Measurements from ENCODE around the gene DMXL2.

- TF ChIP-seq RAD21 (IDR thresholded peaks at IDR 0.05; ENCODE audit: low read length): no peak
- TF ChIP-seq, protein P1, sequence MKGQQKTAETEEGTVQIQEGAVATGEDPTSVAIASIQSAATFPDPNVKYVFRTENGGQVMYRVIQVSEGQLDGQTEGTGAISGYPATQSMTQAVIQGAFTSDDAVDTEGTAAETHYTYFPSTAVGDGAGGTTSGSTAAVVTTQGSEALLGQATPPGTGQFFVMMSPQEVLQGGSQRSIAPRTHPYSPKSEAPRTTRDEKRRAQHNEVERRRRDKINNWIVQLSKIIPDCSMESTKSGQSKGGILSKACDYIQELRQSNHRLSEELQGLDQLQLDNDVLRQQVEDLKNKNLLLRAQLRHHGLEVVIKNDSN (IDR thresholded peaks at IDR 0.05; ENCODE audit: borderline replicate concordance, low read depth): no peak
- no peak for TF ChIP-seq EZH2phosphoT487 (IDR thresholded peaks at IDR 0.05; ENCODE audit: borderline replicate concordance, low read depth)
- TF ChIP-seq, protein P2, sequence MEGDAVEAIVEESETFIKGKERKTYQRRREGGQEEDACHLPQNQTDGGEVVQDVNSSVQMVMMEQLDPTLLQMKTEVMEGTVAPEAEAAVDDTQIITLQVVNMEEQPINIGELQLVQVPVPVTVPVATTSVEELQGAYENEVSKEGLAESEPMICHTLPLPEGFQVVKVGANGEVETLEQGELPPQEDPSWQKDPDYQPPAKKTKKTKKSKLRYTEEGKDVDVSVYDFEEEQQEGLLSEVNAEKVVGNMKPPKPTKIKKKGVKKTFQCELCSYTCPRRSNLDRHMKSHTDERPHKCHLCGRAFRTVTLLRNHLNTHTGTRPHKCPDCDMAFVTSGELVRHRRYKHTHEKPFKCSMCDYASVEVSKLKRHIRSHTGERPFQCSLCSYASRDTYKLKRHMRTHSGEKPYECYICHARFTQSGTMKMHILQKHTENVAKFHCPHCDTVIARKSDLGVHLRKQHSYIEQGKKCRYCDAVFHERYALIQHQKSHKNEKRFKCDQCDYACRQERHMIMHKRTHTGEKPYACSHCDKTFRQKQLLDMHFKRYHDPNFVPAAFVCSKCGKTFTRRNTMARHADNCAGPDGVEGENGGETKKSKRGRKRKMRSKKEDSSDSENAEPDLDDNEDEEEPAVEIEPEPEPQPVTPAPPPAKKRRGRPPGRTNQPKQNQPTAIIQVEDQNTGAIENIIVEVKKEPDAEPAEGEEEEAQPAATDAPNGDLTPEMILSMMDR (IDR thresholded peaks at IDR 0.05): no peak
- no peak for TF ChIP-seq CHD2 (IDR thresholded peaks at IDR 0.05; ENCODE audit: low read length, partially characterized antibody)
- no peak for TF ChIP-seq MAX (IDR thresholded peaks at IDR 0.05; ENCODE audit: low read depth)
- no peak for TF ChIP-seq RXRA (IDR thresholded peaks at IDR 0.05; ENCODE audit: borderline replicate concordance, low read depth)
- no peak for TF ChIP-seq RCOR1 (IDR thresholded peaks at IDR 0.05; ENCODE audit: low read length)
- no peak for TF ChIP-seq MEF2A (IDR thresholded peaks at IDR 0.05; ENCODE audit: borderline replicate concordance, low read depth)
- TF ChIP-seq EP300 (IDR thresholded peaks at IDR 0.05; ENCODE audit: borderline replicate concordance in 1 of 2, low read depth in 1 of 2, low read length in 1 of 2): no peak
- TF ChIP-seq, protein P3, sequence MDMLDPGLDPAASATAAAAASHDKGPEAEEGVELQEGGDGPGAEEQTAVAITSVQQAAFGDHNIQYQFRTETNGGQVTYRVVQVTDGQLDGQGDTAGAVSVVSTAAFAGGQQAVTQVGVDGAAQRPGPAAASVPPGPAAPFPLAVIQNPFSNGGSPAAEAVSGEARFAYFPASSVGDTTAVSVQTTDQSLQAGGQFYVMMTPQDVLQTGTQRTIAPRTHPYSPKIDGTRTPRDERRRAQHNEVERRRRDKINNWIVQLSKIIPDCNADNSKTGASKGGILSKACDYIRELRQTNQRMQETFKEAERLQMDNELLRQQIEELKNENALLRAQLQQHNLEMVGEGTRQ (IDR thresholded peaks at IDR 0.05; ENCODE audit: borderline replicate concordance, low read depth, low read length): no peak
- no peak for TF ChIP-seq MXI1 (IDR thresholded peaks at IDR 0.05; ENCODE audit: low read depth, low read length)
- TF ChIP-seq POLR2AphosphoS5 (IDR thresholded peaks at IDR 0.05; ENCODE audit: low read depth, low read length): no peak
- no peak for TF ChIP-seq JUND (IDR thresholded peaks at IDR 0.05)
Observed at GRCh38 chr15:51585986-51586385, 36.6 kb downstream of the DMXL2 start.

Data from SK-N-SH (cell line).